NCI-H187 (cell line): Measurements from ENCODE around the gene FGF16.
"Not testable (repeated sequence)": the region's sequence is repeated elsewhere in the genome, so short reads cannot be mapped to it uniquely, and the experiment has no call there.

Experiments
- DNase-seq, 2 experiments: peaks; one replicate each; lab custom pipeline; 2025; lab: John Stamatoyannopoulos, UW

The FGF16 gene

DNA sequence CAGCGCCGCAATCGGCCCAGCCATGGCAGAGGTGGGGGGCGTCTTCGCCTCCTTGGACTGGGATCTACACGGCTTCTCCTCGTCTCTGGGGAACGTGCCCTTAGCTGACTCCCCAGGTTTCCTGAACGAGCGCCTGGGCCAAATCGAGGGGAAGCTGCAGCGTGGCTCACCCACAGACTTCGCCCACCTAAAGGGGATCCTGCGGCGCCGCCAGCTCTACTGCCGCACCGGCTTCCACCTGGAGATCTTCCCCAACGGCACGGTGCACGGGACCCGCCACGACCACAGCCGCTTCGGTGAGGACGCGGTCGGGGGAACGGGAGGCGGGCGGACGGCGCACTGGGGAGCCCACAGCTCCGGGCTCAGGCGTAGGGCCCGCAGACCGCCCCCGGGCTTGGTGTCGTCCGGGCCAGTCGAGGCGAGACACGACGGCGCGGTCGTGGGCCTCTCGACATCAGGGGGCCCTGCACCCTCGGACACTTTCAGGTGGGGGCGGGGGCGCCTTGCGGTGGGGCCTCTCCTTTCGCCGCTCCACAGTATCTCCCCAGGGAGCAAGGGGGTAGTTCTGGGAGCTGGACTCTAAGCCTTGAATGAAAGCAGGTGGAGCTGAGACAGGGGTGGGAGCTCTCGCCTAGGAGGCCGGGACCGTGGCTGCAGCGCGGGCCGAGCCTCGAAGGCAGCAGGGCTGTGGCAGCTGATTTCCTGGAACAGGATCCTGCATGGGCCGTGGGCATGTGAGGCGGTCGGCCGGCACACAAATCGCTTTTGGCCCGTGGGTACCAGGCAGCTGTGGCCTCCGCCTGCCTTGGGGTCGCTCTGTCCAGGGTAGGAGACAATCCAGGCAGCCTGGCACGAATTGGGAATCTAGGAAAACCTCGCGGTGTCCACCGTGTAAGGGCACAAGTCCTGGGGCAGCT is 722 bp downstream of the FGF16 start:
- no peak for DNase-seq

- no peak for DNase-seq
These were observed 3.2 kb downstream of the FGF16 start for GRCh38 chrX:77450415-77450814.

DNA sequence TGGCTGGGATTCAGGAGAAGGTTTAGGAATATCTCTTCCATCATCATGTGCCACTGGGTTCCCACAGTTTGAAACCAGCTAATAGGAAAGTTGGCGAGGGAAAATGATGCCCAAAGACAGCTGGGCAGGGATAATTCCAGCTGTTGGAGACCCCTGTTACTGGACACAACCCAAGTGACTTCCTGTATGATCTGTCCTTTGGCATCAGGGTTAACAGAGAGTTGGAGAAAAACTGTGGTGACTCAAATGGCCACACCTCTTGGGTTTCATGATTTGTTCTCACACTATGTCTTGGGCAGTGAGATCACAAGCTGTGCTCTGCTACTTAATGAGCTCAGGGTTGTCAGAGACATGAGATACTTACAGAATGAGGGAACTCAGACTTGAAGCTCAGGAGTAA is 3.8 kb downstream of the FGF16 start:
- no peak for DNase-seq

DNA sequence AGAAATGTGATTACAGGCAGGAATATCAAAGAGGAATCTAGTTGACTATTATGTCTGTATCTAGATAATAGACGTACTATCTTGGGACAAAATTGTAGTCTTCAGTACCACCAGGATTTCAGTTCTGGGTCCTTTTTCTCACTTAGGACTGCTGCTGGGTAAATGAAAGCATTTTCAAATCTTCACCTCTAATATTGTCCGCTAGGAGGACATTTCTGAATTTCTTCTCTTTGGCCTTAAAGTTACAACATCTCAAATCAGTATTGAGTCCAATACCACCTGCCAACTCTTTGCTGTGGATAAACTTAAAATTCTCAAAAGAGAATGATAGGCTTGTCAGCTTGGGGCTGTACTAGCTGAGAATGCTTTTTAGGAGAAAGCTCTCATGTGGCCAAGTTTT is 6.0 kb downstream of the FGF16 start:
- no peak for DNase-seq

DNA sequence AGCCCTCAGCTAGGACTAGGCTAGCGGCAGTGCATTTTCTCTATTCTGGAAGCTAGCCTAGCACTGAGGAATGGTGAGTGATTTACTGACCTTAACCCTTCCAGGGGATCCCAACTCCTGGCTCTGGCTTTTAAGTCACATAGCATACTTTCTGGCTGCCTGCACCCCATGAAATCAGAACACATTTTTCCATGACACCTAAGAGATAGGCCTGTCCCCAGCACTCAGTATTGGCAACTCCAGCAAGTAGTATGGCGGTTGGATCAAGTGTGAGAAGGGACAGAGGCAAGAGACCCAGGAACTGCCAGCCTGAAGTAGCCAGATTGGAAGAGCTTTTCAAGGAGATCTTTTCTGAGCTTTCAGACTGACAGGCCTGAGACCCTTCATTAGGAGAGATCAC is 8.2 kb downstream of the FGF16 start:
- no peak for DNase-seq

DNA sequence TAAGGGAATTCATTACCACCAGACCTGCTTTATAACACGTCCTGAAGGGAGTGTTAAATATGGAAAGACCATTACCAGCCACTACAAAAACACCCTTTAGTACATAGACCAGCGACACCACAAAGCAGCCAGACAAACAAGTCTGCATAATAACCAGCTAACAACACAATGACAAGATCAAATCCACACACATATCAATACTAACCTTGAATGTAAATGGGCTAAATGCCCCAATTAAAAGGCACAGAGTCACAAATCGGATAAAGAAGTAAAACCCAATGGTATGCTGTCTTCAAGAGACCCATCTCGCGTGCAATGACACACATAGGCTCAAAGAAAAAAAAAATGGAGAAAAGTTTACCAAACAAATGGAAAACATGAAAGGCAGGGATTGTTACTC is 36.9 kb downstream of the FGF16 start:
- no peak for DNase-seq

DNA sequence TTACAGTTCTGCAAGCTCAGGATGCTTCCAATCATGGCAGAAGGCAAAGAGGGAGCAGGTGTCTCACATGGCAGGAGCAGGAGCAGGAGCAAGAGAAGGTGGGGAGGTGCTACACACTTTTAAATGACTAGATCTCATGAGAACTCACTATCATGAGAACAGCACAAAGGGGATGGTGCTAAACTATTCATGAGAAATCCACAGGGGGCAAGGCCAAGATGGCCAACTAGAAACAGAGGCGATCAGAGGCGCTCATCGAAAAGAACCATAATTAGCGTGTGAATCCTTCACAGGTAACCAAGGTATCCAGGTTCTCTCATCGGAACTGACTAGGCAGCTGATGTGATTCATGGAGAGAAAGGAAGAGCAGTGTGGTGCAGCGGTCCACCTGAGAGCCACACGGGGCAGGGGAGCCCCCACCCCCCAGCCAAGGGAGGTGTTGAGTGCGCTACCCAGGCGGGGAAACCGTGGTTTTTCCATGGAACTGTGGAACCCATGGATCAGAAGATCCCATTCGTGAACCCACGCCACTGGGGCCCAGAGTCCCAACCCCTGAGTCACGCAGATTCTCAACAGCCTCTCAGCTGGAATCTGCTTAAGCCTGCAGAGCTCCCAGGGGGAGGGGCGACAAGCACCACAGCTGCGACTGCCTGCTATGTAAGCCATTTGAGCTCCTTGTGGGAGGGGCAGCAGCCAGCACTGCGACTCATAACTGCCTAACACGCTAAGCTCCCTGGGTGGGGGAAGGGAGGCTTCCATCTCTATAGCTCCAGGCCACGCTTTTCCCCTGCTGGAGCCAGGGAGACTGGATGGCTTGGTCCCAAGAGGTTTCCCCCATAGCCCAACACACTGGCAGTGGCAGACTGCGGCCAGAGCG is 46.7 kb downstream of the FGF16 start:
- no peak for DNase-seq

- DNase-seq = not testable (repeated sequence)
These were observed 53.0 kb downstream of the FGF16 start for GRCh38 chrX:77500164-77500563.

- DNase-seq = no peak
These were observed 55.8 kb downstream of the FGF16 start for GRCh38 chrX:77502951-77503525.

DNA sequence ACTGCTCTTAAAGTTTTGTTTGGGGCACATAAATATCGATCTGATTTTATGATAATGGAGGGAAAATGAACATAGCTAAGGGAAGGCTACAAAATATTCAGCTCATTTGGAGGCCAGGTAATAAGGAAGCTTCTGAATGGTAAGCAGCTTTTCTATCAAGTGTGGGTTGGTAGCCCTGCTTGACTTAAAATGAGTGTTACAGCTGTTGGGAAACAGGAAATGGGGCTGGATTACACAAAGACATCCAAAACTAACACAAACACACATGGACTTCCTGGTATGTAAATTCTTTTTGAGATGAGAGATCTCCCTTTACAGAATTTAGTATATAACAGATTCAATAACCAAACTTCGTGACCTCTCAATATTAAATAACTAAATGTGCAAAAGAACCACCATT is 58.0 kb downstream of the FGF16 start:
- DNase-seq = no peak
